Dermis blood vessel endothelial cell (primary cell): ENCODE results near the gene MAST2. TPM values are rescaled to one million over a fixed set of nuclear protein-coding genes. Genes with fewer than 3 reads are reported as not detected.
"Not testable (repeated sequence)": the region's sequence is repeated elsewhere in the genome, so short reads cannot be mapped to it uniquely, and the experiment has no call there.

Experiments
- DNase-seq: peaks from one replicate; pipeline ENCODE4 v3.0.0; 2010
- total RNA-seq: library from RNA; depleted of rRNA; stranded (reverse); fragments of >200 nt; gene quantifications from 2 replicates; pipeline ENCODE4 v1.2.3, GENCODE V29; 2014

Gene MAST2
- total RNA-seq, 1 donor from 2014 or later: 17.2 TPM

DNA sequence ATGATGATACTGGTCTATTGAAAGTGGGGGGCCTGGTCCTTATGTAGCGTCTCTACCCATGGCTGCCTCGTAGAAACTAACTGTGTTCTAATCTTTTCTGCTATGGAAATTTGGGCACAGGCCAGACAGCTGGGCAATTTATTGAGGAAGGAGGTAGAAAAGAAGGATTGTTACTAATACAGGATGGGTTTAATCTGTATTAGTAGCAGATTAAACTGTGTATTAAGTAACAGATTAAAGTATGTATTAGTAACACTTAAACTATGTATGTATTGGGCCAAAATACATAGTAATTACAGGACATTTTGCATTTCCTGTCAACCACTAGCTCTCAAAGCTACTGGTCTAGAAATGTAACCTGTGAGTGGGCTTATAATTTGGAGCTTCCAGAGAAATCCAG lies 142.0 kb downstream of the MAST2 start:
- peak; percentile 24 for DNase-seq

DNA sequence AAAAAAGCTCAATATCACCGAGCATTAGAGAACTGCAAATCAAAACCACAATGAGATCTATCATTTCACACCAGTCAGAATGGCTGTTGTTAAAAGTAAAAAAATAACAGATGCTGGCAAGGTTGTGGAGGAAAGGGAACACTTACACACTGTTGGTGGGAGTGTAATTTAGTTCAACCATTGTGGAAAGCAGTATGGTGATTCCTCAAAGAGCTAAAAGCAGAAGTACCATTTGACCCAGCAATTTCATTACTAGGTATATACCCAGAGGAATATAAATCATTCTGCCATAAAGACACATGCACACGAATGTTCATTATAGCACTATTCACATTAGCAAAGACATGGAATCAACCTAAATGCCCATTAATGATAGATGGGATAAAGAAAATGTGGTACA lies 146.1 kb downstream of the MAST2 start:
- DNase-seq: not testable (repeated sequence)

DNA sequence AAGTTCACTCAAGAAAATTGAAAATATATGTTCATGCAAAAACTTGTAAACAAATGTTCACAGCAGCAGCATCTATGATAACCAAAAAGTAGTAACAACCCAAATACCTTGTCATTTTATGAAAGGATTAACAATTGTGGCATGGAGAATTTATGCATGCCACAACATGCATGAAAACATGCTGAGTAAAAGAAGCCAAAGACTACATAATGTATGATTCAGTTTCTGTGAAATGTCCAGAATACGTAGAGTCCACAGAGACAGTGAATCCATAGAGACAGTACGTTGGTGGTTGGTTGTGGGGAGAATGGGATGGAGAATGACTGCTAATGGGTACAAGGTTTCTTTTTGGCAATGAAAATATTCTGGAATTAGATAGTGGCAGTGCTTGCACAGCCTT lies 148.7 kb downstream of the MAST2 start:
- DNase-seq: no peak

DNA sequence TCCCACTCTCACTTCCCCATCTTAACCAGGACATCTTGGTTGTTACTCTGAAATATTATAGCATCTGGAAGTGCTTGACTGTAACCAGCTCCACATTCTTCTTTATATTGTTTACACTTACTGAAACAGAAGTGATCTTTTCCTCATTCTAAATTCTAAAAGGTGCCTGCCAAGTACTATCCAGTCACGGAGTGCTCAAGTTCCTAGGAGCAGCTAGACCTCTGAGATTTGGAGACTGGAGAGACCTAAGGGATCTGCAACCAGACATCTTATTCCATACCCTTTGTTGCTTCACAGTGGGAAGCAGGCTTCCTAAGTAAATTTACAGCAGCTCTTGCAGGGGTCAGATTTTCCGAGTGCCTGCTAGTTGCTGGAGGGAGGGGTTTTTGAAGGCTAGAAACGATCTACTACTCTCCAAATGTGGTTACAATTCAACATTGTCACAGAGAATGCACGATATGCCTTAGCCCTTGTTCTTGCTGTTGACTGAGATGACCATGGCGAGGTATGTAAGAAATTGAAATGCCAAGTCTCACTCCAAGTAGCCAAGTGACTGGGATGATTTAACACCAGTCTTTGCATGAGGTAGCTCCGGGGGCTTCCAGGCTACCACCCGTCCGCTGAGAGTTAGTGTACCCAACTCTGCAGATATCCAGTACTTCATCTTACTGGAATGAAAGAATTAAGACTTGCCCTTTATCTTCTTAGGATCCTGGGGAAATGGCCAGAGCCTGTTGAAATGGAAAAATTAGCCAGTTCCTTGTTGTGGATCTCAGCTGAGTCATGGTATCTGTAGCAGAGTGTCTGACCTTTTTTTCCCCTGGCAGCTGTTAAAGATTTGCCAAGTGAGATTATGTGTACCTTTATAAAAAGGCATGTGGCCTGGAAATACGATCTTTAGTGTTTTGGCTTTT lies 150.8 kb downstream of the MAST2 start:
- DNase-seq: peak; percentile 73

DNA sequence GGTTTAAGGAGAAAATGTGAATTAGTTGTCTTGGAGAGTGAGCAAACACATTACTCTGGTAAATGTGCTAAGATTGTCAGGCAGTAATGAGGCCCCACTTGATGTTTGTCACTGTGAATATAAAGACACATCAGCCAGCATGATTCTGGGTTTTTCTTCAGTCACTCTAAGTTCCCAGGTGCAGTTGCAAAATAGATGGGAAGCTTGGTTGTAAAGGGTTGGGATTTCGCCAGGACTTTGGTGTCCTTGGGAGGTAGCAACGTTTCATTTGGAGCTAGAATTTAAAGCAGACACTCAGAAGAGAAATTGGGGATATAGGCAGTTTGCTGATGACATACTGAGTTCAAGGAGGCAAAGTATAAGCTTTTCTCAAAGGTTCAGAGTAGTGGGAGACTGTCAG lies 154.3 kb downstream of the MAST2 start:
- DNase-seq: no peak

DNA sequence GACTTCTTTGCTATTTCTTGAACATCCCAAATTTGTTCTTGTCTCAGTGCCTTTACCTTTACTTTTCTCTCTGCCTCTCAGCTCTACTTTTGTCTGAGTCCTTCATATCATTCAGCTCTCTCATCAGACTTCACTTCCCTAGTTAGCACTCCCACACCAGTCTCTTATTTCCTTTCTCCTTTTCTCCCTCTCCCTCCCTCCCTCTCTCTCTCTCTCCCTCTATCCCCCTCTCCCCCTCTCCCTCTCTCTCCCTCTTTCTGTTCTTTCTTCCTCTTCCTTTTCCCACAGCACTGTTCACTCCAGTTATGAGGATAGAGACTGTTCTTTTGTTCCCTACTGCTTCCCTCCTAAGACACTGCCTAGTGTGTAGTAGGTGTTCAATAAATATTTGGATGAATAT lies 154.9 kb downstream of the MAST2 start:
- DNase-seq: no peak

DNA sequence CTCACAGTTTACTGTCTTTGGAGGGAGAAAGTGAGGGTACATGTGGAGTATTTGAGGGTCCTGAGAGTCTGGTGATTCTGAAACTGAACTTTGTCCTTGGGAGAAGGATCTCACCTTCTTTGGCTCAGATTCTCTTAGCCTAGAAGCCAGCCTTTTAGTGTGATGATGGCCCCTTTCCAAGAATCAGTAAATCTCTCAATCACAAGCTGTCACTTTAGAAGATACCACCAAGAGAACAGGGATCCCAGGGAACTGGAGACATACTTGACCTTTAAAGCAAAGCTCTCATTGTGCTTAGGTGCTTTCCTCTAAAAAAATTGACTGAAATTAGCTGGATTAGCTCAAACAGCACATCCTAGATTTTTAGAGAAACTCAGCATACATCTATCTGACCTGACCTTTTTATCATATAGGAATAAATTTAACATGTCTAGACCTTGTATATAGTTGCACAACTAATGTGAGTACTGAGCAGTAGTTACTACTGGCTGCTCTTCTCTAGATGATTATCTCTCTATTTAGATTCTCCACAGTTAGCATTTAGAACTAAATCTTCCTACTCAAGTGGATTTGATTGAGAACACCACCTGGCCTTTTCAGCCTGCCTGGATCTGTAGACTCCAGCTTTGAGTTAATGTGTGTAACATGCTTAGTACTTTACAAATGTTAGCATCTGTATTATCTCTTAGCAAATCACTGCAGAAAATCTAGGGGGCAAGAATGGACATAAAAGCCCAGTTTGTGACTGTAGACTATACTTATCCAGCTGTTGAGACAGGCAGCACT lies 157.7 kb downstream of the MAST2 start:
- no peak for DNase-seq

DNA sequence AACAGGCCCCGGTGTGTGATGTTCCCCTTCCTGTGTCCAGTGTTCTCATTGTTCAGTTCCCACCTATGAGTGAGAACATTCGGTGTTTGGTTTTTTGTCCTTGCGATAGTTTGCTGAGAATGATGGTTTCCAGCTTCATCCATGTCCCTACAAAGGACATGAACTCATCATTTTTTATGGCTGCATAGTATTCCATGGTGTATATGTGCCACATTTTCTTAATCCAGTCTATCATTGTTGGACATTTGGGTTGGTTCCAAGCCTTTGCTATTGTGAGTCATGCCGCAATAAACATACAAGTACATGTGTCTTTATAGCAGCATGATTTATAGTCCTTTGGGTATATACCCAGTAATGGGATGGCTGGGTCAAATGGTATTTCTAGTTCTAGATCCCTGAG lies 158.5 kb downstream of the MAST2 start:
- DNase-seq: not testable (repeated sequence)

DNA sequence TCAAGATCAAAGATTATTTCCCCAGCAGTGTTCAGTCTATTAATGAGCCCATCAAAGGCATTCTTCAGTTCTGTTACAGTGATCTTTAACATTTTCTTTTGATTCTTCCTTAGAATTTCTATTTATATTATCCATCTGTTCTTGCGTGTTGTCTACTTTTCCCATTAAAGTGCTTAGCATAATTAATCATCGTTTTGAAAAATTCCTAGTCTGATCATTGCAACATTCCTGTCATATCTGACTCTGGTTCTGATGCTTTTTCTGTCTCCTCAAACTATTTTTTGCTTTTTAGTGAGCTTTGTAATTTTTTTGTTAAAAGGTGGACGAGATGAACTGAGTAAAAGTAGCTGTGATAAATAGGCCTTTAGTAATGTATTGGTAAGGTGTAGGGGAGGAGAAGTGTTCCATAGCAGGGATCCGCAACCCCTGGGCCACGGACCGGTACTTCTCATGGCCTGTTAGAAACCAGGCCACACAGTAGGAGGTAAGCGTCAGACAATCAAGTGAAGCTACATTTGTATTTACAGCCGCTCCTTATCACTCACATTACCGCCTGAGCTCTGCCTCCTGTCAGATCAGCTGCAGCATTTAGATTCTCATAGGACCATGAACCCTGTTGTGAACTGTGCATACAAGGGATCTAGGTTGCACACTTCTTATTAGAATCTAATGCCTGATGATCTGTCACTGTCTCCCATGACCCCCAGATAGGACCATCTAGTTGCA lies 165.7 kb downstream of the MAST2 start:
- DNase-seq: no peak

DNA sequence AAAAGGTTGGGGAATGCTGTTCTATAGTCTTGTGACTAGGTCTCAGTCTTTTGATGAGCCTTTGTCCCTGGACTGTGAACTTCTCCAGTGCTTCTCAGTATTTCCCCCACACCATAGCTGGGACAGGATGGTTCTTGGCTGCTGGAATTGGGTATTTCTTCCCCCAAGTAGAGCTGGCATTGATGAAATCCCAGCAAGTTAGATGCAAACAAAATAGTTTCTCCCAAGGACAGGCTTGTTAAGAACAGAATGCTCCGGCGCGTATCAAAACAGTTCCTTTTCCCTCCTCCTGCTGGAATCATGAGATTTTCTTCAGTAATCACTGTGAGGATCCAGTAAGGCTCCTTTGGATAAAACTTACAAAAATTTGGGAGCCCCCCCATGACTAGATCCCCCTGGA lies 166.5 kb downstream of the MAST2 start:
- DNase-seq: no peak

DNA sequence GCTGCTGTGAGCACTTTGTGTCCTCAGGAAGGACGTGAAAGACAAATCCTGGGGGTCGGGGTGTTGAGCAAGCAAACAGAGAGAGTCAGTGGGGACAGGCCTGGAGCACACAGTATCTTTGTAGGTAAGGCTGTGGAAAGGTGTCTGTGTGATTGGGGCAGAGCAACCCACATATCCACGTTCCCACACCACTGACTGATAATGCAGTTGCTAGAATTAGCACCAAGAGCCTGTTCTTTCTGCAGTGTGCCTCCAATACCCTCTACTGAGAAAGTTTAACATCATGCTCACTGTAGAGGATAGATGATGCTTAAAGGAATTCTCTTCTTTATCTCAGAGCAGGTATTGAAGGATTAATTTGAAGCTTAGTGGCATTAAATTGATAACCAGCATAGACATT lies 167.9 kb downstream of the MAST2 start:
- DNase-seq: no peak

DNA sequence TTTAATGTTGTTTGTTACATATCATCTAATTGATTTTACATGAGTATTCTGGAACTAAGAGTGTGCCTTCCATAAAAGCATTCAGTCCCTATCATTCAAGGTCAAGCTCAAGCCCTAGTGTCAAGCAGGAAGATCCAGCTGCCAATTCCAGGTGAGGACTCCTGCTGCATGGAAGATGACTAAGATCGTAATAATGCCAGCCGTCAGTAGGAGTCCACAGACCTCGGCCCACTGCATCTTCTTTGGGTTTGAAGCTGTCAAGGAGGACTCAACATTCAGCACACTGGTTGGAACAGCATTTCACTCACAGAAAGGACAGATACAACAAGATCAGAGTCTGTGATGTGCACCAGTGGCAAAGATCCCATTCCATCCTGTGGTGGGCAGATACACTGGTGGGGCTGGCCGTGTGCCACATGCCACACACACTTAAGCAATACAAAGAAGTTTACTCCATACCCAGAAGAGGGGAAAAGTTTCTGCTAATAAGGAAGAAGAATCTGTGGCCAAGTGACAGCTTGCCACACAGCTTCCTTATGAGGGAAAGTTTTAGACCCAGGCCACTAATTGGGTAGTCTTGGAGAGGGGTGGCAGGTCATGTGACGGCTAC lies 168.6 kb downstream of the MAST2 start:
- DNase-seq: no peak

DNA sequence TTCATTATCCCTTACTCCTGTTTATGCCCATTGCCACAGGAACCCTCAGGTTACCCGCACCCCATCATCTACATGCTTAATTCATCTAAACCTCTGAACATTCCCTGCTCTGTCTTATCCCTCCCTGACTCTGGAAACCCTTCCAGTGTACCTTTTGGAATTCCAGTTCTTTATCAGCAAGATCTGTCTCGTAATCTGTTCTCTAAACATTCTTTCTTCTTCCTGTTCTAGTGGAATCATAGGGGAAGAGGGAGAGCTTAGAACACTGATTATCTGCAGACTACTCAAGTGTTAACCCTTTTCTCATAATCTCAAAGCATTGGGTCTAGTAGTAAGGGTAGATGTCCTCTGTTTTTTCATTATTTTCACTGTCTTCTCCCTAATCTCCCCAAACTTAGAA lies 169.2 kb downstream of the MAST2 start:
- DNase-seq: no peak

DNA sequence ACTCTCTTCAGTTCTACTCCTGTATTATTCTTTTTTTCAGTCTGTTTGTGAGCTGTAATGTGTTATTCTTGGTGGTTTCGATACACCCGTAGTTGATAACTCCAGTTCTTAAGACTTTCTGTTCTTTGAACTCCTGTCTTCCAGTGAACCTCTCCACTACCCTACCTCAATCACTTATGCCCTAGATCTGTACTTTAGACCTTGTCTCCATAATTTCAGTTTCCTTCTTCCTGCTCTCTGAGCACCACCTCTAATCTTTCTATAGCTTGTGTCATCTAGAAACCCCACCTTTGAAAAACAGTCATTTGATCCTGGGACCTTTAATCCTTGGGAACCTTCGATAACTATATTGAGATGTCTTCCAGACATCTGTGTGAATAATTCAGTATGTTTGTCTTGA lies 169.7 kb downstream of the MAST2 start:
- DNase-seq: no peak

DNA sequence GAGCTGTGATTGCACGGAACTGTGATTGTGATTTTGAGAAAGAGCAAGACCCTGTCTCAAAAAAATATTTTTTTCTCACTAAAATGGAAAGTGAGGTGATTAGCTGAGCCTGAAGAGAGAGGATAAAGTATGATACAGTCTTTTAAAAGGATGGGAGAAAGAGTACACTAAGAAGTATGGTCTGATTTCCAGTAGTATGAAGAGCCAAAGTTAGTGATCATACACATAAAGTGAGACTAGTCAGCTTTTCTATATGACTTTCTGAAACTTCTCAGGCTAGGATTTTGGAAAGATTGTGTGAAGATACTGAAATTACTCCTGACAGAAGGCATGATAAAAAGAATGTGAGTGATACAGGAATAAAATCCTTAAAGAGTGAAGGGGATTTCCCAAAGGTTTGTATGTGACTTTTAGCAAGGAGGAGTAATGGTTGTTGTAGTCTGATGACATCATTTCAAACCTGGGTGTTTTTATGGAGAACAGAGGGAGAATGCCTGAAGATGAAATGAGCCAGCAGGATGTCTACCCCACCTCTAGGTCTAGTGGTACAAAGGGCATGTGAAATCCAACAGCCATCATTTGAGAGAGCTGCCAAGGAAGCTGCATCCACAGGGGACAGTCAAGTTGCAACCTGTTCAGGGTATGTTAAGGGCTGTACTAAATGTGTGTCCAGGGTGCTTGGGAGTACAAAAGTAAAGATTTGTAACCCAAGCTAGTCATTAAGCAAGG lies 171.3 kb downstream of the MAST2 start:
- DNase-seq: no peak

DNA sequence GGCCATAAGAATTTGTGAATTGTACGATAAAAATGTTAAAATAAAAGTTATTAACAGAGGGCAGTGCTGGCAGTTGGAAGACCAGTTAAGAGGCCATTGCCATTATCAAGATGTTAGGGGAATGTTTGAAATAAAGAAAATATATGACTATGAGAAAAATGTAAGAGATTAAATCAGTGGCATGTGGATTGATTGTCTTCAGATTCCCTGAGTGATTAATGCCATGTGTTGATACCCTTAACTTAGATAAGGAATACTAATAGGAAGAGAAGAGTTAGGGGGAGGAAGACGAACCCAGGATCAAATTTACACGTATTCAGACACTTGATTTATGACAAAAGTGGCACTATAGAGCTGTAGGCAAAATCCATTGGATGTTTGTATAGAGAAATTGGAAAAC lies 173.2 kb downstream of the MAST2 start:
- no peak for DNase-seq

DNA sequence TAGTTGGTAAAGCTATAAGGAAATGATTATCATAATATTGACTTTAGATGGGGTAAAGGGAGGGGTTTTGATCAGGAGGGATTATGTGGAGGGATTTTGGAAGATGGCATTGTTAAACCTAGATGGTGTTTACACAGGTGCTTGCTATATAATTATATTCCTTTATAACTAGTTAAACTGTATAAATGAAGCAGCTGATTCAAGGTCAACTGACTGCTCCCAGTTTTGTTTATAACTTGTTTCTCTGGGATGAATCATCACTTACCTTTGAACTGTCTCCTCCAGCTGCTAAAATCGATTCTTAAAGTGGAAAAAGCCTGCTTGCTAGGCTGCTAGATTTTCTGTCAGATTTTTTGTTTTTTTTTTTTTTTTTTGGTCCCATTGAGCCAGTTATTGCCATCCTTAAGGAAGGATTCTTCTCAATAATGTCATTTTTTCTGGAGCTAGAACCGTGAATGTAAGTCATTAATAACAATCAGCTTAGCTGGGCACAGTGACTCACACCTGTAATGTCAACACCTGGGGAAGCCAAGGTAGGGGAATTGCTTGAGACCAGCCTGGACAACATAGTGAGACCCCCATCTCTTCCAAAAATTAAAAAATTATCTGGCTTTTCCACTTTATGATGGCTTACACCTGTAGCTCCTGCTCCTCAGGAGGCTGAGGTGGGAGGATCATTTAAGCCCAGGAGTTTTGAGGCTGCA lies 175.8 kb downstream of the MAST2 start:
- DNase-seq: peak; percentile 49

DNA sequence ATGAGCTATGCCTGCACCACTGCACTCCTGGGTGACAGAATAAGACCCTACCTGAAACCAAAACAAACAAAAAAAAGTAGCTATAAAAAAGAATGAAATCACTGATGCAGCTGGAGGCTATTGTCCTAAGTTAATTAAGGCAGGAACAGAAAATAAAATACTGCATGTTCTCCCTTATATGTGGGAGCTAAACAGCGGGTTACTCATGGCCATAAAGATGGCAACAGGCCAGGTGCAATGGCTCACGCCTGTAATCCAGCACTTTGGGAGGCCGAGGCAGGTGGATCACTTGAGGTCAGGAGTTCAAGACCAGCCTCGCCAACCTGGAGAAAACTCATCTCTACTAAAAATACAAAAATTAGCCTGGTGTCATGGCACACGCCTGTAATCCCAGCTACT lies 176.4 kb downstream of the MAST2 start:
- DNase-seq: peak; percentile 20

DNA sequence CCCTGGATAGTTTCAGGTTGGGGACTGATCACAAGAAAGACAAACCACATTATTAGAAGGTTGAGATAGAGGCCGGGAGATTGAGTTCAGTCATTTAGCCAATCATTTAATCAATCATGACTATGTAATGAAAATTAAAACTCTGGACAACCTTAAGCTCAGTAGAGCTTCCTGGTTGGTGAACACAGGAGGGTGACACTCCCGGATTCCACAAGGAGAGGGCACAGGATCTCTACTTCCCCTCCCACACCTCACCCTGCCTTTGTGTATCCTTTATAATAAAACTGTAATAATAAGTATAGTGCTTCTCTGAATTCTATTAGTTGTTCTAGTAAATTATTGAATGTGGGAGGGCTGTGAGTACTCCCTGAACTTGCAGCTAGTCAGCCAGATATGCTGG lies 178.9 kb downstream of the MAST2 start:
- DNase-seq: no peak

DNA sequence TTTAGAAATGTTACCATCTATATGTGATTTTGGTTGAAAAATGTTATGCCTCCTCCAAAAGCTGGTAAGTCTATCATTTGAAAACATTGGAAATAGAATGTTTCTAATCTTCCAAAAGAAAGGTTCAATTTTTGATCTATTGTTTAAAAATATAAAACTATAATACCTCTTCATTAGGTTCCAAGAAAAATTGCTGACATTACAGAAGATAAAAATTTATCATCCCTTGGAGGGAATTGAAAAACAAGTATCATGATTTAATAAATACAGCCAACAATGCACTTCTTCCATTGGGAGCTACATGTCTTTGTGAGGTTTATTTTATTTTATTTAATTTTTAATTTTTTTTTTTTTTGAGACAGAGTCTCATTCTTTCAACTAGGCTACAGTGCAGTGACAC lies 180.6 kb downstream of the MAST2 start:
- DNase-seq: no peak

DNA sequence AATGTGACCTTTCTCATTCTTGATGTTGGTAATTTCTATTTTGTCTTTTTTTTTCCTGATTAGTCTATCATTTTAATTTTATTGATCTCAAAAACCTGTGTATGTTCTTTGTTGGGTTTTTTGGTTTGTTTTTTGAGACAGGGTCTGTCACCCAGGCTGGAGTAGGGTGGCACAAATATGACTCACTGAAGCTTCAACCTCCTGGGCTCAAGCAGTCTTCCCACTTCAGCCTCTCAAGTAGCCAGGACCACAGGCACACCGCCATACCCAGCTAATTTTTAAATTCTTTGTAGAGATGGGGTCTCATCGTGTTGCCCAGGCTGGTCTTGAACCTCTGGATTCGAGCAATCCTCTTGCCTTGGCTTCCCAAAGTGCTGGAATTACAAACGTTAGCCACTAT lies 183.8 kb downstream of the MAST2 start:
- DNase-seq: no peak

DNA sequence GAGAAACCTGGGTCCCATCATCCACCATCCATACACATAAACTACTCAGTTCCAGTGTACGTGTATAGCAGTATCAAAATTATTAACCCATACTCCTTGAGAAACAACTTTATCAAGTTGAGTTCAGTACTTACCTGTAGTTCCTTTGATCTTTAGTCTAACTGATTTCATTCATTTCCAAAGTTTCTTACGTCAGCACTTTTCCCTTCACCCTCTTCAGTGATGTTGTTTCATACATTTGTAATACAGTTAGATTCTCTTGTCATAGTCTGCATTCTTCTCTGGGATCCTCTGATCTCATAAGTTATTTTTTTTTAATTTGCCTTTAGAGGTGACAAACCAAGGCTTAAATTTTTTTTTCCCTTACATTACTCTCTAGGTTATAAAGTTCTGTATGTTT lies 185.8 kb downstream of the MAST2 start:
- no peak for DNase-seq
